NCI-H2107 treated with DMSO at 0.1 percent for 48 hours (cell line): Measurements from ENCODE around the gene TMPRSS6.
"Not testable (repeated sequence)": the region's sequence is repeated elsewhere in the genome, so short reads cannot be mapped to it uniquely, and the experiment has no call there.

Experiments
- DNase-seq: peaks from one replicate; lab custom pipeline; 2025; ENCODE audit not compliant: unreplicated experiment; lab: John Stamatoyannopoulos, UW

The TMPRSS6 gene

DNA sequence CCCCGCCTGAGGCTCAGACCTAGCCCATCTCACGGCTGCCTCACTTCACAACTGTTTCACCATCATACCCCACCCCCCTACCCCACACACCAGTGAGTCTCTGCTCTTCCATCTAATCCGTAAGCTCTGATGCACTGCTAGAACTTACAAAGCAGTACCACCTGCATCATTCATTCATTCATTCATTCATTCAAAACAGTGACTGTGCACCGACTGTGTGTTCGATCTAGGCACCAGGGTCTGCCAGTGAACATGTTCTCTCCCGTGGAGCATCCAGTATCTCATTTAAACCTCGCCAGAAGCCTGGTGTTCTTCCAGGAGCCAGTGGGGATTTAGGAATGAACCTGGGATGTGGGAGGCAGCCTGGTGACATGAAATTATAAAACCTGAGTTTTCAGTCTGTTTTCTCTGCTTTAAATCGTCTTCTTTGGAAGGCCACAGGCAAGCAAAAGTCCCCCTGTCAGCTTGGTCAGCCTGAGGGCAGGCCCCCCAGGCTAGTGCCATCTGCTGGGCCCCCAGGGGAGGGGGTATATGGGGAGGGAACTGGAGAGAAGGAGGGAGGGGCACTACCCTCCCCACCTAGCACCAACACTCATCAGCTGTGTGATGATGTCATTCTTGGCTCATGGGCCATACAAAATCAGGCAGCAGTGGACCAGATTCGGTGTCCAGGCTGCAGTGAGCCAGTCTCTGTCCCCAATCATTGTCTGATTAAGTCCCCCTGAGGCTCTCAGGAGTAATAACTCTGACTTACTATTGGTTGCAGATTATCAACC is 18.4 kb downstream of the TMPRSS6 start:
- DNase-seq = no peak

DNA sequence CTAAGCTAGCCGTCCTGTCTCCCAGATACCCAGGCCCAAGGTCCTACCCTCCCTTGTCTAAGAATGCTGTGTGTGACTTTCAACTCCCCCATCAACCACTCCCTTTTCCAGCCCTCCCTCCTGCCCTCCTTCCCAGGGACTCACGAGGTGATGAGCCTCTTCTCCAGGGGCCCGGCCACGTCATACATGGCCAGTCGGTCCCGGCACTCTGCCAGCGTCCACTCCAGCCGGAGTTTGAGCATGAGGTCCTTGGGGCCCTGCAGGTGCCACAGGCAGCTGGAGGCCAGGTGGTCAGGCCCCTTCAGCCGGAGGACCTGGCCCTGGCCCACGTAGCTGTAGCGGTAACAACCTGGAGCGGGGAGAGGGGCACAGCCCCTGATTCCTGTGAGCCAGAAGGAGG is 20.1 kb downstream of the TMPRSS6 start:
- DNase-seq = no peak

DNA sequence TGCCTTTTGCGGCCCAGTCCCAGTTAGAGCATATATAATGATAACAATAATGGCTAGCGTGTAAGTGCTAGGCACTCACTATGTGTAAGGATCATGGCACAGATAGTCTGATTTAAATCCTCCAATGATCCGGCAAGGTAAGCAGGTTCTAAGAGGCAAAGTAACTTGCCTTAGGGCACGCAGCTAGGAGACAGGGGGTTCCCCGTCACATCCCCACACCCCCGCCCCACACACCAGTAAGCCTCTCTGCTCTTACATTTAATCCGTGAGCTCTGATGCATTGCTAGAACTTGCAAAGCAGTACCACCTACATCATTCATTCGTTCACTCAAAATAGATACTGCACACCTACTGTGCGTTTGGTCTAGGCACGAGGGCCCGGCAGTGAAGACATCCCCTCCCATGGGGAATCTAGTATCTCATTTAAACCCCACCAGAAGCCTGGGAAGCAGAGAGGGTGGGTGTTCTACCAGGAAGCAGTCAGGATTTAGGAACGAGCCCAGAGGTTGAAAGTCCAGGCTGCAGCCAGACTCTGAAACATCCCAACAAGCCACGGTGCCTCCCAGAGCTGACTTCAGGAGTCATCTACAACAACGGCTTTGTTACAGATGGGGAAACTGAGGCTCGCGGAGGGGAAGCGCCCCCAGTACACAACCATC is 20.6 kb downstream of the TMPRSS6 start:
- no peak for DNase-seq

DNA sequence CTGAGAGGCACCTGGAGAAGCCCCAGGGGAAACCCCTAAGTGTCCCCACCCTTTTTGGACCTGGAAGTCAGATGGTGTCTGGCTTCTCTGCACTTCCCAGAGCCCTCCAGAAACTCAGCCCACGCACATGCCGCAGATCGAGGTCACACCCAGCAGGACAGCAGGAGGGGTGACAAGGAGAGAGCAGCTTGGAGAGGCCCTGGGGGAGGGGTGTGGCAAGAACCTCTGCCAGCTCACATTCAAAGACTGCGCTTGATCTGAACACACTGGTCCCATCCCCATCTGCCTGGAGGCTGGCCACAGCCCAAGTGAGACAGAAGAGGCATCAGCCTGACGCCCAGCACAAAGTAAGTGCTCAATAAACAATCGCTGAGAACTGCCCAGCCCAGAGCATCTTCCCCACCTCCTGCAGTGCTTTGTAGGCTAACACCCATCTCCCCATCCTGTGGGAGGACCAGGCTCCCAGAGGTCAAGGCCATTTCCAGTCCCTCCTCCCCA is 21.4 kb downstream of the TMPRSS6 start:
- DNase-seq = no peak

DNA sequence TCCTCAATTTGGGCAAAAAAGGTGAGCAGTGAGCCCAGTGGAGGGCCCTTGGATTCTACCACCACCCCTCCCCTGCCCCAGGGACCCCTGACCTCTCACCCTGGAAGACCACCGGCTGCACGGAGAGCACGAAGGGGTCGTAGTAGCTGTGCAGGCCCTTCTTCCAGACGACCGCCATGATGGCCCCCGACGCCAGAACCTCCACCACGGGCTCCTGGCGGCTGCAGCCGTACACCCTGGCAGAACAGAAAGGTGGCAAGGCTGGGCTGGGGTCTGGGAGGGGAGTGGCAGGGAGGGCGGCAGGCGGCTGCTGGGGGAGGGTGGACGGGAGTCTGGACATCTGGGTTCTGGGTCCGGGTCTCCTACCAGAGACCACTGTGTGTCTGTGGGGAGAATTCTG is 23.3 kb downstream of the TMPRSS6 start:
- no peak for DNase-seq

DNA sequence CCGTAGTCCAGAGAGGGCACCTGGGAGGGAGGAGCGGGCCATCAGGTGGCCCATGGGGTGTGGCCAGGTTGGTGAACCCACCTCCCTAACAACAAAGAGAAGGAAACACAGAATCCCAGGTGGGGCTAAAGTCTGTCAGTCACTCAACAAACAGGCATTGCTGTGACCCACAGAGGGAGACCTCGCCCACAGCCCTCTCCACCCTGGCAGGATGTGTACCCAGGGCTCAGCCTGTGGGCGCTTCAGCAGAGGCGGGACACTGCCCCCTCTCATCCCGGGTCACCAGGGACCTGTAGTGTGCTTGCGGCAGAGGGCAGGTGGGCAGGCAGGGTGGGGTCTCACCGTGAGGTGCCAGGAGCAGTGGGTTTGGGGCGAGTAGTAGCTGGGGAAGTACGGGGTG is 25.1 kb downstream of the TMPRSS6 start:
- DNase-seq = no peak

DNA sequence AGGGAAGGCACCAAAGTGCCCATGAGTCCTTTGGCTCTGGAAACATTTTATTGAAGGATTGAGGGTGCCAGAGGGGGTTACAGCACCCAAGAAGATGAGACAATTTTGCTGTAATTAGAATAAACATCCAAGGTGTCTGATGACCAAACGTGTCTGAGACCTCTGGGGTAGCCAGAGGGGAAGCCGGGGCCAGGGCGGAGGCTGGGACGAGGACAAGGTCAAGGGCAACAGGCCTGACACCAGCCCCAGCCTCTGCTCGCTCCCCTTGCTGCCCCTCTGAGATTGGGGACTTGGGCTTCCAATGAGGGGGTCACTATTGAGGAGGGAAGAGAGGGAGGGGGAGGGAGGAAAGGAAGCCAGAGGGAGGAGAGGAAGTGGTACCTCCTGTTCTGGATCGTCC is 25.6 kb downstream of the TMPRSS6 start:
- DNase-seq = no peak

DNA sequence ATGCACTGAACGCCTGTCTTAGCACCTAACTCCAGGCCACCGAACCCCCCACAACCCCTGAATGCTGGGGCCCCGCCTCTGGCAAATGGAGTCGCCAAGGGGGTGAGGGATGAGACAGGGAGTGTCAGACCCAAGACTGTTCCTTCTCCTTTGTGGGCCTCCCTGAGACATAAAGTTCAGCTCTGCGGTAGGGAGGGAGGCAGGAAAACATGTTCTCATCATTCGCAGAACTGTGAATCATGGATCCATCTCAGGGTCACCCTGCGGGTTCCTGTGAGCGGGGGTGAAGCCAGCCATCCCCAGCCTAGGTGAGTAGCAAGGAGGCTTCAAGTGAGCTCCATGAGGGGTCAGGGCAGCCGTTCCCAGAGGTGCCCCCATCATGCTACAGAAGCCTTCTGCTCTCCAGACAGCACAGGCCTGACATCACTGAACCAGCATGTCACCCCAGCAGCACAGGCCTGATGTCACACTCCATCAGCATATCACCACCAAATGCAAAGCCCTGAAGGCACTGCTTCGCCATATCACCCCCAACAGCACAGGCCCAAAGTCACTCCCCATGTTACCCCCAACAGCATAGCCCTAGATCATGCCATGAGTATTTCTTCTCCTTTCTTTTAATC is 27.2 kb downstream of the TMPRSS6 start:
- no peak for DNase-seq

DNA sequence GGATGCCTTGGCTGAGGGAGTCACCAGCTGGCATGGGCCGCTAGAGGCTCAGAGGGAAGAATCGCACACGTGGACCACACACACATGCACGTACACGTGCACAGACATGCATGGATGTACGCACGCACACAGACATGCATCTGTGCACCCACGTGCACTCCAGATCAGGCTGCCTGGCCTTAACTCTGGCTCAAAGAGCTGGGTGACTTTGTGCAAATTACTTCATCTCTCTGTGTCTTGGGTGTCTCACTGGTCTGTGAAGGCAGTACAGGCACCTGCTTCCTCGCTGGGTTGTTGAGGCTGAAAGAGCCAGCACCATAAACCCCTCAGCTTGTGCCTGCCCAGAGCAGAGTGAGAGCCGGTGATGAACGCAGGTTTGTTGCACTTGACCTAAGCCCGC is 28.7 kb downstream of the TMPRSS6 start:
- no peak for DNase-seq

DNA sequence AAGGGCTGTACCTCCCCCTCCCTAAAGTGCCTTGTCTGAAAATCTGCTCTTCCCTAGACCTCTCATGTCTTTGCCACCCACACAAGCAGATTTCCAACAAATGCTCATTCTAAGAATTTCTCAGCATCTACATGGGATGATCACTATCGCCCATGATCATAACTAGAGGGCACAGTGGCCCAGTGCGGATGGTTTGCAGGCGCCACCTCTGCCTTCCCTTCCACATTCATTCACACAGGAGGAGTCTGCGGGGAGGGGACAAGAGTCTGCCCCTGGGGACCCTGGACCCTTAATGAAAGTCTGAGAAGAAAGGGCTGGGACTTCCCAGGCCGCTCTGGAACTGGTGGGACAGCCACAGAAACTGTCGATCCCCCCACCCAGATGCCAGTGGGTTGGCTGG is 29.1 kb downstream of the TMPRSS6 start:
- no peak for DNase-seq

DNA sequence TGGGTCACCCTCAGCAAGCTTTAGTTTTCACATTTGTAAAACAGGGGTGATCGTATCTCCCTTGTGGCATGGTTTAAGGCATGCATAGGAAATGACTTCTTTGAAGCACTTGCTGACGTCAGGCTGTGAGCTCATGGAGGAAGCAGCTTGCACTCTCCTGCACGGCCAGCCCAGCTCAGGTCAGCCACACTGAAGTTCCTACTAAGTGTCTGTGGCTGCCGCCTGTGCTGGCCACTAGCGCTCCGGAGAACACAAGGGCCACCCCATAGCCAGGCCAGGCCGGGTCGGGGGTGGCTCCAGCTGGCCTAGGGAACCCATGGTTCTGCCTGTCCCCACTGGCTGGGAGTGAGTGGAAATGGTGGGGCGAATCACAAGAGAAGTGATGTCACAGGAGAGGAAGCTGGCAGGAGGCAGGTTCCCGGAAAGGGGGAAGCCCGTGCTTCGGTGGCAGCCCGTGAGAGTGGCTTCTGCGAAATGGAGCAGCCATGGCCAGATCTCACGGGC is 29.8 kb downstream of the TMPRSS6 start:
- DNase-seq = no peak

DNA sequence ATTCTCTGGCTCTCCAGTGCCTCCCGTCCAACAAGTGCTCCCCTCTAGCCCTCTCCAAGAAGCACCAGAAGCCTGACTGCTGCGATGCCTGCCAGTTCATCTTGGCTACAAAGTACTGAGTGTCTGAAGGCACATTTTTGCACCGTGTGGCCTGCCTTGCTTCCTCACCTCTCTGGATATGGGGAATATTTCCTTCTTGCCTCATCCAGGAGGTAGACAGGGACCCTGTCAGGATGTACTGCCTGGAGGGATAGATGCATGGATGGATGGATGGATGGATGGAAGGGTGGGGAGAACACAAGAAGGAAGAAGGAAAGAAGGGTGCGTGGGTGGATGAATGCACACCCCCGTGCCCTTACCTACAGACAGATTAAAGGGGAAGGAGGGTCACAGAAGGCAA is 30.4 kb downstream of the TMPRSS6 start:
- no peak for DNase-seq

DNA sequence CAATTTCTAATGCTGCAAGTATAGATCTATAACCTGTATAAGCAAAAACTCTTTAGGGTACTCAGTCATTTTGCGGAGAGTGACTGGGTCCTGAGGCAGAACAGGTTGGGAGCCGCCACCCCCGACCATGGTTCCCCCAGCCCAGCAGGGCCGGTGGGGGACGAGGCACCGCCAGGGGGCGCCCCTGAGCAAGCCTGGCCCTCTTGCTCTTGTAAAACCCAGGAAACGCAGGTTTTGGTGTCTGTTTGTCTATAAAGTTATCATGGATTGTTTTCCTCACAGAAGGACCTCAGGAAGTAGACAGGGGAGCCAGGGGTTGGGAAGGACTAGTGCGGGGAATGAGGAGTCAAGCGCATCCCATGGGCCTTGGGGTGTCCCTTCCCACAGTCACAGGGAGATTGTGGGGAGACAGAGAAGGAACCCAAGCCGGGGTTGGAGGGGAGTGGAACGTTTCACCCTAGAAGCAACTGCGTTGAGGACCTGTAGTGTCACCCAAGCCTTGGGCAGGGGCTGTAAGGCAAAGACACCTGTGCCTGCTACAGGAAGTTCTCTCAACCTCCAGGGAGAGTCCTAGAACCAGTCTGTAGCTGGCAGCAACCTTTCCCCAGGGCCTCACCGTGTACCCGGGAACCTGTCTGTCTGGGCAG is 31.6 kb downstream of the TMPRSS6 start:
- DNase-seq = no peak

DNA sequence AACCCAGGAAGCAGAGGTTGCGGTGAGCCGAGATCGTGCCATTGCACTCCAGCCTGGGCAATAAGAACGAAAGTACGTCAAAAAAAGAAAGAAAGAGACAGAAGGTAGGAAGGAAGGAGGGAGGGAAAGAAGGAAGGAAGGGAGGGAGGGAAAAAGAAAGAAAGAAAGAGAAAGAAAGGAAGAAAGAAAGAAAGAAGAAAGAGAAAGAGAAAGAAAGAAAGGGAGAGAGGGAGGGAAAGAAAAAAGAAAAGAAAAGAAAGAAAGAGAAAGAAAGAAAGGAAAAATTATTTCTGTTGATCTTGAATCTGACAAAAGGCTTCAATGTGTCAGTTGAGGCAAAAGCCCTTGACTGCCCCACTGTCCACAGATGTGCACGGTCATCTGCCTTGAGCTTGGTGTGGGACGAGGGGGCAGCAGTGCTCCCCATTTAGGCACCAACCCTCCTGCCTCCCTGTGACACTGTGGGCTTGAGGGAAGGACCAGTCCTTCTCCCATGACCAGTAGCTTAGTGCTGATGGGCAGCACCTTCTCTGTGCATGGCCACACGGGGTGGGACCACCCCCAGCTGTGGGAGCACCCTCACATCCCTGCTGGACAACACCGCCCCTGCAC is 33.6 kb downstream of the TMPRSS6 start:
- no peak for DNase-seq

DNA sequence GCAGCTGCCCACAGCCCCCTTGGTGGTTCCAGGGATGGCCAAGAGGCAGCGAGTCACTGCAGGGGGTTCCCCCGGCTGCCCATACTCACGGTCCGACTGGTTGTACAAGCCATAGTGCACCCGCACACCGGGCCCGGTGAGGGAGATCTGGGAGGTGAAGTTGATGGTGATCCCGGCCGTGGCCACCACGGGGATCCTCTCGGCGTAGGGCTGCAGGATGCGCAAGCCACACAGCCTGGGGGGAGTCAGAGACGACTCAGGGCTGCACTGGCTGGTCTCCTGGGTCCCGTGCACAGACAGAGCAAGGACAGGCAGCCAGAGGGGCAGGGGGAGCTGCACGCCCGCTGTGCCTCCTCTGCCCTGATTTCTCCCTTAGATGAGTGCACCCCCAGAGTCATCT is 34.5 kb downstream of the TMPRSS6 start:
- DNase-seq = no peak

DNA sequence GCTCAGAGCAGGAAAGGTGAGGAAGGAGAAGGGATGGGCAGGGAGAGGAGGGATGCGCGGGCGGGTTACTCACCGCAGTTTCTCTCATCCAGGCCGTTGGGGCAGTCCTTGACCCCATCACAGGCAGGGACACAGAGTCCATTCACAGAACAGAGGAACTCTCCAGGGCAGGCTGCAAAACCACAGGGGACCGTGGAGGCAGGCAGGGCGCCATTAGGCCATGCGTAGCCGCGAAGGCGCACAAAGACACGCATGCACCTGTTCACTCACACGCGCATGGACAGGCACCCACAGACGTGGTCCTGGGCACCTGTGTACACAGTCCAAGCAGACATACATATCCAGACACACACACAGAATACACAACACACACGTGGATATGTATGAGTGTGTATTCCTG is 35.0 kb downstream of the TMPRSS6 start:
- no peak for DNase-seq

DNA sequence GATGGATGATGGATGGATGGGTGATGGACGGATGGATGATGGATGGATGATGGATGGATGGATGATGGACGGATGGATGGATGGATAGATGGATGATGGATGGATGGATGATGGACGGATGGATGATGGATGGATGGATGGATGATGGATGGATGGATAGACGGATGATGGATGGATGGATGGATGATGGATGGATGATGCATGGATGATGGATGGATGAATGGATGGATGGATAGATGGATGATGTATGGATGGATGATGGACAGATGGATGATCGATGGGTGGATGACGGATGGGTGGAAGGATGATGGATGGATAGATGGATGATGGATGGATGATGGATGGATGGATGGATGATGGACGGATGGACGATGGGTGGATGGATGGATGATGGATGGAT is 36.8 kb downstream of the TMPRSS6 start:
- no peak for DNase-seq

DNA sequence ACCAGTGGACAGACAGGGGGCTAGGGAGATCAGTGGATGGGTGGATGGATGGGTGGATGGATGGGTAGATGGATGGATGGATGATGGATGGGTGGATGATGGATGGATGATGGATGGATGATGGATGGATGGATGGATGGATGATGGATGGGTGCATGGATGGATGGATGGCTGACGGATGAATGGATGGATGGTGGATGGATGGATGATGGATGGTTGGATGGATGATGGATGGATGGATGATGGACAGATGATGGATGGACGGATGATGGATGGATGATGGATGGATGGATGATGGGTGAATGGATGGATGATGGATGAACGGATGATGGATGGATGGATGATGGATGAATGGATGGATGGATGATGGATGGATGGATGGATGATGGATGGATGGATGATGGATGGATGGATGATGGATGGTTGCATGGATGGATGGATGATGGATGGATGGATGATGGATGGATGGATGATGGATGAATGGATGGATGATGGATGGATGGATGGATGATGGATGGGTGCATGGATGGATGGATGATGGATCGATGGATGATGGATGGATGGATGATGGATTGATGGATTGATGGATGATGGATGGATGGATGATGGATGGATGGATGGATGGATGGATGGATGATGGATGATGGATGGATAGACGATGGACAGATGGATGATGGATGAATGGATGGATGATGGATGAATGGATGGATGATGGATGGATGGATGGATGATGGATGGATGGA is 37.5 kb downstream of the TMPRSS6 start:
- not testable (repeated sequence) for DNase-seq

DNA sequence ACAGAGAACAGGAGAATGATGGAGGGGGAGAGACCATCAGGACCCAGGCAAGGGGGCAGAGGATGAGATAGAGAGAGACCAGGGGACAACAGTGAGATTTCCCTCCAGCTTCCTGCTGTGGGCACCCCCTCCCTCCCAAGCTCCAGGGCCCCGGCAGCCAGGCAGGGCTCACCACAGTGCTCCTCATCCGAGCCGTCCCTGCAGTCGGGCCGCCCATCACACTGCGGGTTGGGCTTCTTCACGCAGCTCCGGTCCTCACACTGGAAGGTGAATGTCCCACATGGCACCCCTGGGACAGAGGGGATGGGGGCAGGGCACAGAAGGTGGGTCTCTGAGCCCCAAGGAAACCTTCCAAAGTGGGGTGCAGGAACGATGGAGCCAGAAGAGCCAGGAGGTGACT is 38.8 kb downstream of the TMPRSS6 start:
- no peak for DNase-seq

DNA sequence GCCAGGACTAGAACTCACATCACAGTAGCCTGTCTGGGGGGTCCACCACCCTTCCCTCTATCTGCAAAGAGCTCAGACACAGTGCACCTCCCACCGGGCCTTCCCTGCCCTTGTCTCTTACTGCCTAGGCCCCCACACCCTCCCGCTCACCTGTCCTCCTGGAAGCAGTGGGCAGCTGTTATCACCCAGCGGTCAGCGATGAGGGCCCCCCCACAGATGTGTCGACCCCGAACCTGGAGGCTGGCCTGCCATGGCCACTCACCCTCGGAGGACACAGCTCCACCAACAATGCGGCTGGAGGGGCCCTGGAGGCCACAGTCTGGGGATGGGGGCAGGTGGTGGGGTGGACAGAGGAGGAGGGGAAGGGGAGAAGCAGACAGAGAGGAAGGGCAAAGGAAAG is 39.2 kb downstream of the TMPRSS6 start:
- no peak for DNase-seq
